PC-3 (cell line): Measurements from ENCODE around the gene HERC3. TPM values are rescaled to one million over a fixed set of nuclear protein-coding genes. Genes with fewer than 3 reads are reported as not detected.

Experiments used
- ATAC-seq: fragments of 200-7000 bp; cut with Tn5 transposase; 2 replicates; pipeline ENCODE4 v1.9.1; 2020; ENCODE audit warnings: mild to moderate bottlenecking, moderate library complexity
- BruUV-seq: library from RNA; stranded (reverse); fragments of 400-500 nt; replicated peaks from 2 replicates; lab custom pipeline; 2021; lab: Mats Ljungman, UMichigan
- CTCF ChIA-PET: fragments of 300-600 bp; sonication (Branson Sonifier 250); formaldehyde crosslinking; loops from one replicate; lab custom pipeline; 2022; ENCODE audit warnings: antibody characterized with exemption; lab: Charles Lee
- POLR2A ChIA-PET: fragments of 300-600 bp; sonication (Branson Sonifier 250); formaldehyde crosslinking; loops from one replicate; lab custom pipeline; 2022; ENCODE audit warnings: antibody characterized with exemption; ENCODE audit not compliant: unreplicated experiment; lab: Charles Lee
- DNase-seq: peaks from one replicate; pipeline ENCODE4 v3.0.0-alpha.2; 2015
- H2AFZ ChIP-seq: fragments of 300-600 bp; sonication (generic); 2 replicates; pipeline ENCODE4 v1.6.0; 2016; ENCODE audit warnings: antibody characterized with exemption, low read length
- H3F3A ChIP-seq: fragments of 300-600 bp; sonication (generic); one replicate; pipeline ENCODE4 v1.6.0; 2017; ENCODE audit warnings: antibody characterized with exemption, low read length, control low read depth, mild to moderate bottlenecking; ENCODE audit not compliant: unreplicated experiment
- H3K27ac ChIP-seq: fragments of 300-600 bp; sonication (generic); 2 replicates; pipeline ENCODE4 v1.5.1; 2016; ENCODE audit warnings: mild to moderate bottlenecking, low read length
- H3K27me3 ChIP-seq: fragments of 300-600 bp; sonication (generic); 2 replicates; pipeline ENCODE4 v1.6.1; 2016; ENCODE audit warnings: low read length, mixed read lengths
- H3K36me3 ChIP-seq: fragments of 300-600 bp; sonication (generic); 2 replicates; pipeline ENCODE4 v1.6.1; 2016; ENCODE audit warnings: low read depth, mixed run types, low read length, mixed read lengths
- H3K4me1 ChIP-seq: fragments of 300-600 bp; sonication (generic); 2 replicates; pipeline ENCODE4 v1.5.1; 2016; ENCODE audit warnings: low read length; ENCODE audit not compliant: insufficient read depth
- H3K4me2 ChIP-seq: fragments of 300-600 bp; sonication (generic); 2 replicates; pipeline ENCODE4 v1.6.0; 2016; ENCODE audit warnings: low read length
- H3K4me3 ChIP-seq: fragments of 300-600 bp; sonication (generic); 2 replicates; pipeline ENCODE4 v1.5.1; 2016; ENCODE audit warnings: mild to moderate bottlenecking, low read length, mixed read lengths
- H3K79me2 ChIP-seq: fragments of 300-600 bp; sonication (generic); 2 replicates; pipeline ENCODE4 v1.6.1; 2017; ENCODE audit warnings: low read length, mixed read lengths
- H3K9ac ChIP-seq: fragments of 300-600 bp; sonication (generic); 2 replicates; pipeline ENCODE4 v1.6.0; 2016; ENCODE audit warnings: mild to moderate bottlenecking, low read length
- H3K9me2 ChIP-seq: fragments of 300-600 bp; sonication (generic); replicated peaks from 2 replicates; pipeline ENCODE4 v1.6.1; 2016; ENCODE audit warnings: mixed run types, low read length, mixed read lengths
- H3K9me3 ChIP-seq: fragments of 300-600 bp; sonication (generic); 2 replicates; pipeline ENCODE4 v1.6.1; 2016; ENCODE audit warnings: low read length, mixed read lengths
- H4K20me1 ChIP-seq: fragments of 300-600 bp; sonication (generic); 2 replicates; pipeline ENCODE4 v1.6.1; 2016; ENCODE audit warnings: low read length, mixed read lengths
- CTCF ChIP-seq: fragments of 300-600 bp; sonication (generic); conservative IDR thresholded peaks from 2 replicates; pipeline ENCODE4 v1.5.1; 2017; ENCODE audit warnings: antibody characterized with exemption, low read depth, mild to moderate bottlenecking, low read length
- EZH2 ChIP-seq: fragments of 300-600 bp; sonication (generic); IDR thresholded peaks from one replicate; pipeline ENCODE4 v1.6.1; 2017; ENCODE audit warnings: antibody characterized with exemption, mild to moderate bottlenecking, low read length; ENCODE audit not compliant: unreplicated experiment
- EZH2phosphoT487 ChIP-seq: fragments of 300-600 bp; sonication (generic); IDR thresholded peaks from 2 replicates; pipeline ENCODE4 v1.6.1; 2018; ENCODE audit warnings: mild to moderate bottlenecking, antibody characterized with exemption, low read length, borderline replicate concordance
- intact Hi-C: fragments of 100-400 bp; cut with micrococcal nuclease; formaldehyde crosslinking; loops from 2 replicates; pipeline ENCODE4 v1.9.0; 2023
- total RNA-seq: library from RNA; depleted of rRNA; stranded (reverse); fragments of >200 nt; gene quantifications from 2 replicates; pipeline ENCODE4 v1.2.3, GENCODE V29; 2014

HERC3 gene
- total RNA-seq, 1 experiment from 2014 or later: 5.2 TPM

- TF ChIP-seq EZH2phosphoT487: no peak
- H3K79me2 ChIP-seq: no peaks in the 10 kb centered on the region
- no peak within 1 kb of the TSS for H3K9ac ChIP-seq
- ATAC-seq (no peak), DNase-seq (no peak)
- no TSS peak for BruUV-seq
- no peaks in the 10 kb centered on the region for H4K20me1 ChIP-seq
- H3K27ac ChIP-seq: no peak within 1 kb of the TSS
- no peaks in the 10 kb centered on the region for H3K4me1 ChIP-seq
- H3K27me3 ChIP-seq: no peaks in the 10 kb centered on the region
- no peaks in the 10 kb centered on the region for H3K9me3 ChIP-seq
- POLR2A ChIA-PET: no interaction called here
- CTCF ChIA-PET: no interaction called here
- intact Hi-C loops: no loop called here
- H3K9me2 ChIP-seq: no peaks in the 10 kb centered on the region
- H3K4me2 ChIP-seq: no peak within 1 kb of the TSS
- H3K4me3 ChIP-seq: no peak within 1 kb of the TSS
- no peaks in the 10 kb centered on the region for H3K36me3 ChIP-seq
- H3F3A ChIP-seq: no peaks in the 10 kb centered on the region
- no peak within 1 kb of the TSS for H2AFZ ChIP-seq
Observed at GRCh38 chr4:88697588-88698329, 105.5 kb downstream of the HERC3 start, which contains the start of gene NAP1L5. NAP1L5 (minus strand) TSS chr4:88697829; CDS start chr4:88697754, 75 bp downstream.

GRCh38 chr4:88698519-88698918 lies 106.2 kb downstream of the HERC3 start:
- no peaks in the 10 kb centered on the region for H3K9me3 ChIP-seq
- no peaks in the 10 kb centered on the region for H3F3A ChIP-seq
- CTCF ChIA-PET: no interaction called here
- BruUV-seq: no TSS peak
- H3K4me2 ChIP-seq: no peak overlapping the region
- ATAC-seq (no peak), DNase-seq (no peak)
- POLR2A ChIA-PET: no interaction called here
- no peaks in the 10 kb centered on the region for H3K36me3 ChIP-seq
- no peaks in the 10 kb centered on the region for H3K27me3 ChIP-seq
- no peak overlapping the region for H3K9ac ChIP-seq
- H3K4me3 ChIP-seq: no peak overlapping the region
- H4K20me1 ChIP-seq: no peaks in the 10 kb centered on the region
- H3K27ac ChIP-seq: no peak overlapping the region
- intact Hi-C loops: no loop called here
- H2AFZ ChIP-seq: no peak overlapping the region
- H3K9me2 ChIP-seq: no peaks in the 10 kb centered on the region
- TF ChIP-seq CTCF: no peak
- TF ChIP-seq EZH2phosphoT487: no peak
- TF ChIP-seq EZH2: no peak
- H3K79me2 ChIP-seq: no peaks in the 10 kb centered on the region
- no peaks in the 10 kb centered on the region for H3K4me1 ChIP-seq

GRCh38 chr4:88702782-88703181 lies 110.5 kb downstream of the HERC3 start:
- H3K4me1 ChIP-seq: peaks cover 12% of the 10 kb centered on the region
- no peaks in the 10 kb centered on the region for H3K79me2 ChIP-seq
- BruUV-seq: no TSS peak
- no peaks in the 10 kb centered on the region for H3K9me3 ChIP-seq
- no peaks in the 10 kb centered on the region for H3K9me2 ChIP-seq
- no peaks in the 10 kb centered on the region for H3K27me3 ChIP-seq
- H4K20me1 ChIP-seq: no peaks in the 10 kb centered on the region
- H2AFZ ChIP-seq: no peak overlapping the region
- CTCF ChIA-PET: no interaction called here
- H3K4me2 ChIP-seq: no peak overlapping the region
- TF ChIP-seq EZH2 (no peak), CTCF (no peak), EZH2phosphoT487 (no peak)
- no peak overlapping the region for H3K4me3 ChIP-seq
- POLR2A ChIA-PET: no interaction called here
- H3K27ac ChIP-seq: no peak overlapping the region
- no peaks in the 10 kb centered on the region for H3F3A ChIP-seq
- no peak overlapping the region for H3K9ac ChIP-seq
- ATAC-seq (no peak), DNase-seq (no peak)
- no peaks in the 10 kb centered on the region for H3K36me3 ChIP-seq
- intact Hi-C loops: loop anchor here (10.0 kb wide), 1 partner anchor 262 kb away; no protein-coding TSS in a partner anchor
